ENCODE results near the gene GPRIN1. TPM values are rescaled to one million over a fixed set of nuclear protein-coding genes. Genes with fewer than 3 reads are reported as not detected.
"Not testable (repeated sequence)": the region's sequence is repeated elsewhere in the genome, so short reads cannot be mapped to it uniquely, and the experiment has no call there.

Gene GPRIN1
- total RNA-seq, 4 donors from 2014 or later = 0.16 to 1.1 (median 0.63) TPM

DNA sequence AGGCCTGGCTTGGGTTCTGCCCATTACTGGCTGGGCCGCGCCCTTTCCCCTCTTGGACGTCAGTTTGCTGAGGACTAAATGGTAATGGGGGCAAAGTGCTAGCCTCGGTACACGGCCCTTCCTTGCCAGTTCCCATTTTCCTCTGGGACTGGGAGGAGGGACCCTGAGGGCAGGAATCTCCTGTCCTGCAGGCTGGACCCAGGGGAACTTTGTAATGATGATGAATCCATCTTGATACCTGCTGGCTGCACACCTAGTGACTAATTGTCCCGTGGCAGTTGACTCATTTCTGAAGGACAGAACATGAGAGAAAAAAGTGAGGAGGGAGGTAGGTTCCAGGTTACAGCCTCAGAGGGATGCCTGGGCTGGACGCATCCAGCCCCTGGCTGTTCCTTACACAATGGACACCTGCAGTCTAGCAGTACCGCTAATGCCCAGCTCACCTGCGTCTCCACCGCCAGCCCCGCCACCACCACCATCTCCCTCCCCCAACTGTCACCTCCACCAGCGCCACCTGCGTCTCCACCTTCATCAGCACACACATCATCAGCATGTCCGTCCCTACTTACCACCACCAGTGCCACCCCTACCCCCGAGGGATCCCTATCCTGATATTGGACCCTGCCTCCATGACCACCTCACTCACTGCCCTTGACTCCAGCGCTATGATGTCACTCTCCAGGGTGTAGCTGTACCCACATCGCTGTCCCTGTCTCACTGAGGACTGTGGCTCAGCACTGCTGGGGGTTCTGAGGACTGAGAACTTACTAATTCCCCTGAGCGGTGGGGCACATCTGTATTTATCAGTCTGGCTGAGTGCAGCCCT, 56.5 kb downstream of the GPRIN1 start:
- Histone ChIP-seq H3K4me3 (no peak overlapping the region), H3K27me3 (peaks cover 33% of the 10 kb centered on the region), H3K36me3 (no peaks in the 10 kb centered on the region), H3K27ac (no peak overlapping the region), H3K4me1 (no peaks in the 10 kb centered on the region), H3K9me3 (no peaks in the 10 kb centered on the region)
- no peak for TF ChIP-seq EP300 (IDR thresholded peaks at IDR 0.05)
- no peak for TF ChIP-seq POLR2AphosphoS5 (IDR thresholded peaks at IDR 0.05)
- TF ChIP-seq, protein P1, sequence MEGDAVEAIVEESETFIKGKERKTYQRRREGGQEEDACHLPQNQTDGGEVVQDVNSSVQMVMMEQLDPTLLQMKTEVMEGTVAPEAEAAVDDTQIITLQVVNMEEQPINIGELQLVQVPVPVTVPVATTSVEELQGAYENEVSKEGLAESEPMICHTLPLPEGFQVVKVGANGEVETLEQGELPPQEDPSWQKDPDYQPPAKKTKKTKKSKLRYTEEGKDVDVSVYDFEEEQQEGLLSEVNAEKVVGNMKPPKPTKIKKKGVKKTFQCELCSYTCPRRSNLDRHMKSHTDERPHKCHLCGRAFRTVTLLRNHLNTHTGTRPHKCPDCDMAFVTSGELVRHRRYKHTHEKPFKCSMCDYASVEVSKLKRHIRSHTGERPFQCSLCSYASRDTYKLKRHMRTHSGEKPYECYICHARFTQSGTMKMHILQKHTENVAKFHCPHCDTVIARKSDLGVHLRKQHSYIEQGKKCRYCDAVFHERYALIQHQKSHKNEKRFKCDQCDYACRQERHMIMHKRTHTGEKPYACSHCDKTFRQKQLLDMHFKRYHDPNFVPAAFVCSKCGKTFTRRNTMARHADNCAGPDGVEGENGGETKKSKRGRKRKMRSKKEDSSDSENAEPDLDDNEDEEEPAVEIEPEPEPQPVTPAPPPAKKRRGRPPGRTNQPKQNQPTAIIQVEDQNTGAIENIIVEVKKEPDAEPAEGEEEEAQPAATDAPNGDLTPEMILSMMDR (IDR thresholded peaks at IDR 0.05) = no peak
- TF ChIP-seq POLR2A (IDR thresholded peaks at IDR 0.05) = no peak
- no peak for ATAC-seq
- WGBS, 2 donors (ENCODE audit: low coverage in 1 of 2) = 51 to 68% methylated on average over 6 to 8 of the region's 18 CpGs

DNA sequence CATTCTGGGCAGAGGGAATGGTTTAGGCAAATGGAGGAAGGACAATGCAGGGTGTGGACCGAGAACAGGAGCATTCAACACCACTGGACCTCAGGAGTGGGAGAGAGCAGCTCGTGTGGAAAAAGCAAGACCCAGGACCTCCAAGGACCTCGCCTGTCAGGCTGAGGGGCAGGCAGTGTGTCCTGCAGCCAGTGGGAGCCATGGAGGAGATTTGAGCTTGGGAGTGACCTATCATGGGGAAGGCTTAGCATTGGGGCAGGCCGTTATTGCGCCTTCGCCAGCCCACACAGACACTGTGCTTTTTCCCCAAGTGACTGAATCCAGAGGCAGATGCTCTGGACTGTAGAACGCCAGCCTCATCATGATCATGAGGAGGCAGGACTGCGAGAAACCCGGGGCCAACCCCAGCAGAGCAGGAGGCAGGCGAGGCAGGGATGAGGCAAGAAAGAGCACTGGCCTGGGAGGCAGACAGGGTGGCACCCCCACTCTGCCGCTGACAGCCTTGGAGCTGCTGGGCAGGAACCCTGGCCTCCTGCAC, 57.6 kb downstream of the GPRIN1 start:
- Histone ChIP-seq H3K4me3 (no peak overlapping the region), H3K9me3 (no peaks in the 10 kb centered on the region), H3K27me3 (peaks cover 26% of the 10 kb centered on the region), H3K27ac (no peak overlapping the region), H3K36me3 (no peaks in the 10 kb centered on the region), H3K4me1 (peaks cover 0 to 10% (median 0%) of the 10 kb centered on the region in 3 donors)
- WGBS, 2 donors (ENCODE audit: low coverage in 1 of 2) = 68 to 80% methylated on average over 1 to 6 of the region's 11 CpGs
- no peak for ATAC-seq
- TF ChIP-seq EP300 (IDR thresholded peaks at IDR 0.05) (no peak), POLR2AphosphoS5 (IDR thresholded peaks at IDR 0.05) (no peak), POLR2A (IDR thresholded peaks at IDR 0.05) (no peak)
- TF ChIP-seq, protein P1 (IDR thresholded peaks at IDR 0.05) = no peak

DNA sequence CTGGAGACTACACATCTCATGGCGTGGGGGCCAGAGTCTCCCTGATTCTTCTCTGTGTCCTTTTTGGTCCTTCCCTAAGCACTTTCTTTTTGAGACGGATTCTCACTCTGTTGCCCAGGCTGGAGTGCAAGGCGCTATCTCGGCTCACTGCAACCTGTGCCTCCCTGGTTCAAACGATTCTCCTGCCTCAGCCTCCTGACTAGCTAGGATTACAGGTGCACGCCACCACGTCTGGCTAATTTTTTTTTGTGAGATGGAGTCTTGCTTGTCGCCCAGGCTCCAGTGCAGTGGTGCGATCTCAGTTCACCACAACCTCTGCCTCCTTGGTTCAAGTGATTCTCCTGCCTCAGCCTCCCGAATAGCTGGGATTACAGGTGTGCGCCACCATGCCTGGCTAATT, 59.0 kb downstream of the GPRIN1 start:
- not testable (repeated sequence) for H3K27ac ChIP-seq, H3K36me3 ChIP-seq, ATAC-seq, H3K4me3 ChIP-seq, H3K9me3 ChIP-seq
- Histone ChIP-seq H3K4me1 (peaks cover 0 to 11% (median 0%) of the 10 kb centered on the region in 3 donors), H3K27me3 (peaks cover 25% of the 10 kb centered on the region)
- 93 to 95% methylated on average over 4 to 9 of the region's 11 CpGs for WGBS, 2 donors (ENCODE audit: low coverage in 1 of 2)

DNA sequence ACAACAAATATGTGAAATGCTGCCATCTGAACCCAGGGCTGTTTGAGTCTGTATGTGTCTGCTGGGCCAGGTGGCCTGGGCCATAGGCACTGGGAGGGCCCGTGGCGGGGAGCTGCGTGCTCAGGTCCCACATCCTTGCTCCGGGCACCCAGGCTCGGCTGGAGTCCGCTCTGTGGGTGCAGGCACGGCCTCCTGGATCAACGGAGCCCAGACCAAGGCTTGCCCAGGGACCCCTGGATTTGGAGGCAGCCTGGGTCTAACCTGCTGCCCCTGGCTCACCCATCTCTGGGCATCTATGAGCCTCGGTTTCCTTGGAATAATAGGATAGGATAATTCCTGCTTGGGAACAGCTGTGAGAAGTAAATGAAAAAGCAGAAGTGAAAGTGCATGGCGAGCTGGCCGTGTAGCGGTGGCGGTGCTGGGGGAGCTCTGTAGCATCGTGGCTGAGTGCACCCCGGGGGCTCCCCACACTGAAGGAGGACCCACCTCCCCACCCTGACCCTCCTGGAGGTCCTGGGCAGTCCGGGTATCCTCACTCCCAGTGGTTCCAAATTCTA, 59.6 kb downstream of the GPRIN1 start:
- H3K9me3 ChIP-seq = no peaks in the 10 kb centered on the region
- ATAC-seq = no peak
- no peaks in the 10 kb centered on the region for H3K36me3 ChIP-seq
- peaks cover 0 to 16% (median 0%) of the 10 kb centered on the region in 3 donors for H3K4me1 ChIP-seq
- peaks cover 25% of the 10 kb centered on the region for H3K27me3 ChIP-seq
- H3K4me3 ChIP-seq = no peak overlapping the region
- TF ChIP-seq POLR2AphosphoS5 (IDR thresholded peaks at IDR 0.05) = no peak
- no peak for TF ChIP-seq EP300 (IDR thresholded peaks at IDR 0.05)
- TF ChIP-seq, protein P1 (IDR thresholded peaks at IDR 0.05) = no peak
- no peak for TF ChIP-seq POLR2A (IDR thresholded peaks at IDR 0.05)
- no peak overlapping the region for H3K27ac ChIP-seq
- WGBS, 2 donors (ENCODE audit: low coverage in 1 of 2) = 76% methylated on average over 5 of the region's 16 CpGs; no CpG with 5 or more reads in 1 of the 2 donors

DNA sequence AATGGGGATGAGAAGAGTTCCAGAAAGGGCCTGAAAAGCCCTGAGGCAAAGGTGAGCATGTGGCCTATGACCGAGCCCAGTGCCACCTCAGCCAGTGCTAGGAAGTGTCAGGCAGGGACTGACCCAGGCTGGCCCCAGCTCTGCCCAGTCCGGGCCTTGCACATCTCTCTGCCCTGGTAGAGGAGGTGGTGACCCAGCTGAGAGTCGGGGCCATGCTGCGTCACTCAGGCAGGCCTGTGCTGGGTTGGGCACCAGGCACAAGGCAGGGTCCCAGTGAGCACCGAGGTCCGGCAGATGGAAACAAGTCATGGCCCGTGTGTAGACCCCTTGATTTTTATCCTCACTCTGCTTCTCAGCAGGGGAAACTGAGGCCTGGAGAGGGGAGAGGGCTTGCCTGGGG, 60.1 kb downstream of the GPRIN1 start:
- Histone ChIP-seq H3K27me3 (peaks cover 24% of the 10 kb centered on the region), H3K27ac (no peak overlapping the region), H3K4me1 (peaks cover 0 to 20% (median 0%) of the 10 kb centered on the region in 3 donors), H3K4me3 (no peak overlapping the region), H3K36me3 (no peaks in the 10 kb centered on the region), H3K9me3 (no peaks in the 10 kb centered on the region)
- TF ChIP-seq, protein P1 (IDR thresholded peaks at IDR 0.05) = no peak
- TF ChIP-seq POLR2A (IDR thresholded peaks at IDR 0.05) = no peak
- WGBS, 2 donors (ENCODE audit: low coverage in 1 of 2) = no CpG with 5 or more reads among the region's 7 CpGs
- no peak for ATAC-seq
